Adrenal gland (tissue), 5 donors: ENCODE results near the gene PIGU.

ENCODE experiments used
- CTCF ChIP-seq, 6 experiments: fragments of 450-650 bp in 4 of 6; fragments of 200-600 bp in 2 of 6; sonication (generic) in 1 of 6; IDR thresholded peaks; 1 replicate in 5 of 6; 2 replicates in 1 of 6; pipeline versions ENCODE4 v1.5.1 to v1.8.0; 2016 to 2021; ENCODE audit warnings: antibody characterized with exemption in 6 of 6, mild to moderate bottlenecking in 2 of 6, moderate library complexity in 1 of 6
- POLR2A ChIP-seq, 2 donors: fragments of 450-650 bp; IDR thresholded peaks; one replicate each; pipeline ENCODE4 v1.6.1; 2017; ENCODE audit warnings: antibody characterized with exemption in 2 of 2, mild to moderate bottlenecking in 2 of 2, moderate library complexity in 1 of 2
- donor health status: DM: no; HTN: no; CAD: no.

GRCh38 chr20:34618676-34619075, 58.2 kb downstream of the PIGU start:
- TF ChIP-seq POLR2A (IDR thresholded peaks at IDR 0.05), result no peak
- no peak for TF ChIP-seq CTCF (IDR thresholded peaks at IDR 0.05)
